ACC112 (cell line): Measurements from ENCODE around the gene IL16.

Source experiments
- H2AFZ ChIP-seq: fragments of 200-600 bp; sonication (generic); one replicate; pipeline ENCODE4 v1.6.0; 2017; ENCODE audit warnings: antibody characterized with exemption, low read length; ENCODE audit not compliant: unreplicated experiment
- H3K27ac ChIP-seq: fragments of 200-600 bp; sonication (generic); 2 replicates; pipeline ENCODE4 v1.5.1; 2014; ENCODE audit warnings: low read depth, mild to moderate bottlenecking, antibody characterized with exemption, low read length, moderate library complexity
- H3K27me3 ChIP-seq: fragments of 200-600 bp; sonication (generic); 2 replicates; pipeline ENCODE4 v1.6.1; 2014; ENCODE audit warnings: mild to moderate bottlenecking, antibody characterized with exemption, low read length, moderate library complexity, mixed read lengths; ENCODE audit not compliant: insufficient read depth
- H3K36me3 ChIP-seq: fragments of 200-600 bp; sonication (generic); 2 replicates; pipeline ENCODE4 v1.6.1; 2016; ENCODE audit warnings: mild to moderate bottlenecking, antibody characterized with exemption, low read length, moderate library complexity, mixed read lengths; ENCODE audit not compliant: insufficient read depth
- H3K4me1 ChIP-seq: fragments of 200-600 bp; sonication (generic); one replicate; pipeline ENCODE4 v1.6.1; 2016; ENCODE audit warnings: low read length, mixed read lengths; ENCODE audit not compliant: insufficient read depth, unreplicated experiment, control insufficient read depth
- H3K4me3 ChIP-seq: fragments of 200-600 bp; sonication (generic); 2 replicates; pipeline ENCODE4 v1.5.1; 2014; ENCODE audit warnings: mild to moderate bottlenecking, low read depth, low read length
- H3K79me2 ChIP-seq: fragments of 200-600 bp; sonication (generic); one replicate; pipeline ENCODE4 v1.6.0; 2016; ENCODE audit warnings: low read length; ENCODE audit not compliant: control insufficient read depth, unreplicated experiment, insufficient read depth

The IL16 gene

GRCh38 chr15:81274931-81275707, 78.4 kb downstream of the IL16 start:
- Histone ChIP-seq H3K4me3 (no peak overlapping the region), H3K79me2 (no peaks in the 10 kb centered on the region), H3K36me3 (no peaks in the 10 kb centered on the region), H3K27me3 (no peaks in the 10 kb centered on the region), H3K4me1 (peaks cover 7% of the 10 kb centered on the region), H2AFZ (no peak overlapping the region), H3K27ac (no peak overlapping the region)

- Histone ChIP-seq H3K36me3 (no peaks in the 10 kb centered on the region), H2AFZ (no peak overlapping the region)
Measured at GRCh38 chr15:81275711-81276392, 79.2 kb downstream of the IL16 start.

GRCh38 chr15:81276967-81277366, 80.3 kb downstream of the IL16 start:
- Histone ChIP-seq H3K79me2 (no peaks in the 10 kb centered on the region), H3K27me3 (peaks cover 4% of the 10 kb centered on the region; the same call in 1 of the 2 replicates), H3K27ac (no peak overlapping the region), H3K36me3 (no peaks in the 10 kb centered on the region), H2AFZ (no peak overlapping the region), H3K4me3 (no peak overlapping the region), H3K4me1 (no peaks in the 10 kb centered on the region)

More at GRCh38 chr15:81275711-81276392, 79.2 kb downstream of the IL16 start:
- Histone ChIP-seq H3K4me3 (no peak overlapping the region), H3K4me1 (peaks cover 1% of the 10 kb centered on the region), H3K27ac (no peak overlapping the region), H3K79me2 (no peaks in the 10 kb centered on the region), H3K27me3 (no peaks in the 10 kb centered on the region)

GRCh38 chr15:81277851-81278250, 81.2 kb downstream of the IL16 start:
- no peak overlapping the region for H2AFZ ChIP-seq
- H3K36me3 ChIP-seq, result no peaks in the 10 kb centered on the region
- no peak overlapping the region for H3K4me3 ChIP-seq
- no peak overlapping the region for H3K27ac ChIP-seq
- H3K27me3 ChIP-seq, result peaks cover 5% of the 10 kb centered on the region; the same call in 1 of the 2 replicates
- H3K4me1 ChIP-seq, result no peaks in the 10 kb centered on the region
- no peaks in the 10 kb centered on the region for H3K79me2 ChIP-seq

GRCh38 chr15:81278306-81279029, 81.8 kb downstream of the IL16 start:
- H3K4me3 ChIP-seq, result no peak overlapping the region
- H3K4me1 ChIP-seq, result no peaks in the 10 kb centered on the region
- no peak overlapping the region for H2AFZ ChIP-seq
- H3K79me2 ChIP-seq, result no peaks in the 10 kb centered on the region
- peaks cover 5% of the 10 kb centered on the region; the same call in 1 of the 2 replicates for H3K27me3 ChIP-seq
- no peaks in the 10 kb centered on the region for H3K36me3 ChIP-seq
- no peak overlapping the region for H3K27ac ChIP-seq

GRCh38 chr15:81279621-81280485, 83.2 kb downstream of the IL16 start:
- H3K79me2 ChIP-seq, result no peaks in the 10 kb centered on the region
- no peaks in the 10 kb centered on the region for H3K4me1 ChIP-seq
- H3K4me3 ChIP-seq, result no peak overlapping the region
- H2AFZ ChIP-seq, result no peak overlapping the region
- no peaks in the 10 kb centered on the region for H3K36me3 ChIP-seq
- peaks cover 5% of the 10 kb centered on the region; the same call in 1 of the 2 replicates for H3K27me3 ChIP-seq
- H3K27ac ChIP-seq, result no peak overlapping the region

GRCh38 chr15:81280696-81281455, 84.2 kb downstream of the IL16 start:
- Histone ChIP-seq H3K27ac (no peak overlapping the region), H3K4me1 (no peaks in the 10 kb centered on the region), H3K27me3 (peaks cover 14% of the 10 kb centered on the region), H3K4me3 (no peak overlapping the region), H3K79me2 (no peaks in the 10 kb centered on the region), H2AFZ (no peak overlapping the region), H3K36me3 (no peaks in the 10 kb centered on the region)

GRCh38 chr15:81281456-81281735, 84.7 kb downstream of the IL16 start:
- Histone ChIP-seq H2AFZ (no peak overlapping the region), H3K79me2 (no peaks in the 10 kb centered on the region), H3K4me1 (no peaks in the 10 kb centered on the region), H3K27ac (no peak overlapping the region), H3K4me3 (no peak overlapping the region), H3K36me3 (no peaks in the 10 kb centered on the region), H3K27me3 (peaks cover 19% of the 10 kb centered on the region)

- H3K4me3 ChIP-seq, result no peak overlapping the region
- no peaks in the 10 kb centered on the region for H3K36me3 ChIP-seq
- no peak overlapping the region for H3K27ac ChIP-seq
- H3K79me2 ChIP-seq, result no peaks in the 10 kb centered on the region
- no peaks in the 10 kb centered on the region for H3K4me1 ChIP-seq
- peaks cover 22% of the 10 kb centered on the region for H3K27me3 ChIP-seq
- H2AFZ ChIP-seq, result no peak overlapping the region
Measured at GRCh38 chr15:81281766-81282605, 85.3 kb downstream of the IL16 start.
